Measurements from ENCODE around the gene DDX52. TPM values are rescaled to one million over a fixed set of nuclear protein-coding genes. Genes with fewer than 3 reads are reported as not detected.

Gene DDX52
- total and polyA plus RNA-seq, 9 of the 15 experiments (the other 6 are each of a cell fraction or from before 2014, with no cell fraction given), result 19.1 to 50.5 (median 34.8) TPM

GRCh38 chr17:37673386-37673785 is 30.1 kb upstream of the DDX52 start:
- no peak overlapping the region for H3K27ac ChIP-seq (ENCODE audit: extremely low read depth, low read depth, low read length)
- no peak overlapping the region for H3K4me3 ChIP-seq
- WGBS (ENCODE audit: insufficient coverage, low coverage, missing lambda C conversion rate), result 21% methylated on average over 2 of the region's 2 CpGs
- H4K20me1 ChIP-seq (replicated peaks; ENCODE audit: control insufficient read depth, insufficient read depth, low read length), result no peaks in the 10 kb centered on the region
- in situ Hi-C loops (cut with MboI) (no loop called here), intact Hi-C loops (cut with micrococcal nuclease) (no loop called here)
- no peak overlapping the region for H3K4me2 ChIP-seq (ENCODE audit: insufficient read depth, low read length)
- DNase-seq (ENCODE audit: extremely low read depth in 1 of 4, low spot score in 3 of 4) (no peak), FAIRE-seq (no peak), ATAC-seq (no peak)
- H3K9ac ChIP-seq (ENCODE audit: insufficient read depth in 1 of 2, low read depth in 2 of 2, low read length in 2 of 2), result no peak overlapping the region
- no peaks in the 10 kb centered on the region for H3K9me1 ChIP-seq (ENCODE audit: control insufficient read depth, insufficient read depth, low read length)
- H2AFZ ChIP-seq (ENCODE audit: low read depth, low read length), result no peak overlapping the region
- H3K36me3 ChIP-seq (ENCODE audit: control insufficient read depth, insufficient read depth, low read length), result no peaks in the 10 kb centered on the region
- CTCF ChIA-PET (ENCODE audit: low intra/inter-chr PET ratio), result no interaction called here
- POLR2A ChIA-PET, result no interaction called here
- H3K79me2 ChIP-seq (ENCODE audit: control insufficient read depth, insufficient read depth, low read length), result no peaks in the 10 kb centered on the region
- no TSS peak for BruUV-seq (replicated peaks)
- H3K9me3 ChIP-seq (replicated peaks; ENCODE audit: control insufficient read depth, insufficient read depth, low read depth, low read length), result no peaks in the 10 kb centered on the region
- H3K4me1 ChIP-seq (replicated peaks in 1 of 2; ENCODE audit: control insufficient read depth in 2 of 2, insufficient read depth in 2 of 2, low read length in 2 of 2), result no peaks in the 10 kb centered on the region
- peaks cover 24 to 40% of the 10 kb centered on the region in 2 experiments for H3K27me3 ChIP-seq (ENCODE audit: control insufficient read depth in 2 of 2, insufficient read depth in 2 of 2, low read length in 2 of 2)
- no peak for TF ChIP-seq ELK1 (CRISPR knock-in tag; IDR thresholded peaks at IDR 0.05)
- no peak for TF ChIP-seq EP400 (IDR thresholded peaks at IDR 0.05)
- TF ChIP-seq ZBTB26 (CRISPR knock-in tag; IDR thresholded peaks at IDR 0.05), result no peak
- TF ChIP-seq ETV6 (IDR thresholded peaks at IDR 0.05; ENCODE audit: borderline replicate concordance in 1 of 2, low read depth in 2 of 2, low read length in 1 of 2), result no peak
- TF ChIP-seq ETV6 (CRISPR knock-in tag; IDR thresholded peaks at IDR 0.05; ENCODE audit: borderline replicate concordance), result no peak
- no peak for TF ChIP-seq ZNF77 (CRISPR knock-in tag; IDR thresholded peaks at IDR 0.05)
- TF ChIP-seq ZNF3 (CRISPR knock-in tag; IDR thresholded peaks at IDR 0.05), result no peak
- no peak for TF ChIP-seq RNF219 (CRISPR knock-in tag; IDR thresholded peaks at IDR 0.05)
- no peak for TF ChIP-seq CGGBP1 (CRISPR knock-in tag; IDR thresholded peaks at IDR 0.05)
- no peak for TF ChIP-seq ZFX (CRISPR knock-in tag; IDR thresholded peaks at IDR 0.05)
- no peak for TF ChIP-seq GATAD2A (IDR thresholded peaks at IDR 0.05)
- TF ChIP-seq TBP (optimal IDR thresholded peaks at IDR 0.05; ENCODE audit: low read depth, low read length), result no peak
- no peak for TF ChIP-seq JUND (IDR thresholded peaks at IDR 0.05; ENCODE audit: borderline replicate concordance, low read depth, low read length)
- no peak for TF ChIP-seq JUND (tag; IDR thresholded peaks at IDR 0.05; ENCODE audit: borderline replicate concordance, low read depth, low read length)
- no peak for TF ChIP-seq HMGN3 (IDR thresholded peaks at IDR 0.05; ENCODE audit: borderline replicate concordance, extremely low read depth, insufficient read length, low read depth, low read length)

Data from K562 (cell line).